ENCODE measurements around the gene CD247. TPM values are rescaled to one million over a fixed set of nuclear protein-coding genes. Genes with fewer than 3 reads are reported as not detected.

CD247 gene
- total and polyA plus RNA-seq, 2 of the 13 experiments (the other 11 are each of a cell fraction or from before 2014, with no cell fraction given), result 0.20 TPM; not detected in 1

- no peaks in the 10 kb centered on the region for H3K36me3 ChIP-seq (replicated peaks in 1 of 2; ENCODE audit: control insufficient read depth in 1 of 2, insufficient read depth in 2 of 2, low read length in 2 of 2)
- no peaks in the 10 kb centered on the region for H3K79me2 ChIP-seq (ENCODE audit: insufficient read depth, low read length)
- no peak for DNase-seq (ENCODE audit: low spot score)
- no peak overlapping the region for H3K27ac ChIP-seq (ENCODE audit: extremely low read length, insufficient read depth, low read length)
- 59% methylated on average over 23 of the region's 30 CpGs for WGBS (ENCODE audit: low lambda C conversion rate)
- no peak overlapping the region for H3K9ac ChIP-seq (ENCODE audit: insufficient read depth, low read depth, low read length)
- no peak for ATAC-seq
- H2AFZ ChIP-seq (ENCODE audit: low read length), result no peak overlapping the region
- H3K4me1 ChIP-seq (ENCODE audit: insufficient read depth, low read length), result no peaks in the 10 kb centered on the region
- H3K4me2 ChIP-seq (ENCODE audit: low read depth, low read length), result no peak overlapping the region
- TF ChIP-seq FOSL2 (CRISPR knock-in tag; IDR thresholded peaks at IDR 0.05), result peak; percentile 48
- no peak for TF ChIP-seq ZBED4 (CRISPR knock-in tag; IDR thresholded peaks at IDR 0.05; ENCODE audit: borderline replicate concordance)
- no peak for TF ChIP-seq TEAD2 (CRISPR knock-in tag; IDR thresholded peaks at IDR 0.05)
- TF ChIP-seq ZNF205 (CRISPR knock-in tag; IDR thresholded peaks at IDR 0.05), result no peak
- in situ Hi-C loops (cut with HindIII; ENCODE audit: extremely low pct_ligation_motif_present, low pct_unique_long_range_greater_than_20kb) (no loop called here), intact Hi-C loops (cut with micrococcal nuclease; ENCODE audit: unreplicated experiment) (no loop called here)
- no peaks in the 10 kb centered on the region for H3K9me3 ChIP-seq (ENCODE audit: low read length)
- no peaks in the 10 kb centered on the region for H4K20me1 ChIP-seq (ENCODE audit: insufficient read depth, low read length)
- FAIRE-seq, result no peak
- CTCF ChIA-PET (ENCODE audit: low intra/inter-chr PET ratio, low total read pairs), result no interaction called here
- POLR2A ChIA-PET, result no interaction called here
- no TSS peak for BruUV-seq (replicated peaks)
- peaks cover 0 to 2% of the 10 kb centered on the region in 2 experiments; a peak in 1 of 5 replicates for H3K27me3 ChIP-seq (ENCODE audit: control insufficient read depth in 1 of 2, insufficient read depth in 2 of 2, low read length in 2 of 2)
- H3K4me3 ChIP-seq (replicated peaks in 1 of 3; ENCODE audit: insufficient read depth in 1 of 3, low read depth in 2 of 3, low read length in 3 of 3), result no peak overlapping the region
Measured at GRCh38 chr1:167517535-167518330, 596 bp downstream of the CD247 start.
